ENCODE measurements around the gene OGG1. TPM values are rescaled to one million over a fixed set of nuclear protein-coding genes. Genes with fewer than 3 reads are reported as not detected.

Gene OGG1
- total RNA-seq, 1 experiment from 2014 or later = 38.7 TPM

GRCh38 chr3:9710174-9710739 is 39.5 kb upstream of the OGG1 start:
- Histone ChIP-seq H3K4me3 (ENCODE audit: low read length) (no peak overlapping the region), H2AFZ (ENCODE audit: low read length) (no peak overlapping the region), H3K9me3 (ENCODE audit: low read length) (no peaks in the 10 kb centered on the region), H3K4me2 (ENCODE audit: low read length) (no peak overlapping the region), H3K9ac (ENCODE audit: low read length) (no peak overlapping the region), H3K4me1 (ENCODE audit: insufficient read depth, low read length) (no peaks in the 10 kb centered on the region), H3F3A (ENCODE audit: low read length, unreplicated experiment) (no peaks in the 10 kb centered on the region), H3K27ac (ENCODE audit: low read length) (no peak overlapping the region), H3K36me3 (ENCODE audit: low read depth, low read length) (no peaks in the 10 kb centered on the region), H3K79me2 (ENCODE audit: low read length) (no peaks in the 10 kb centered on the region), H3K27me3 (ENCODE audit: low read length) (peaks cover 28% of the 10 kb centered on the region), H3K9me2 (replicated peaks; ENCODE audit: low read length) (no peaks in the 10 kb centered on the region), H4K20me1 (ENCODE audit: low read length) (no peaks in the 10 kb centered on the region)
- ChIA-PET POLR2A (ENCODE audit: unreplicated experiment) (no interaction called here), CTCF (no interaction called here)
- intact Hi-C loops (cut with micrococcal nuclease) = loop anchor here (10.0 kb wide), 1 partner anchor 65 kb away; no protein-coding TSS in a partner anchor
- no peak for TF ChIP-seq CTCF (conservative IDR thresholded peaks at IDR 0.05; ENCODE audit: low read depth, low read length)
- no TSS peak for BruUV-seq (replicated peaks)
- DNase-seq (no peak), ATAC-seq (no peak)

- Histone ChIP-seq H3K4me1 (ENCODE audit: insufficient read depth, low read length) (peaks cover 7% of the 10 kb centered on the region), H3K4me3 (ENCODE audit: low read length) (no peak overlapping the region), H2AFZ (ENCODE audit: low read length) (no peak overlapping the region), H4K20me1 (ENCODE audit: low read length) (no peaks in the 10 kb centered on the region), H3K79me2 (ENCODE audit: low read length) (no peaks in the 10 kb centered on the region), H3K27ac (ENCODE audit: low read length) (no peak overlapping the region), H3K9ac (ENCODE audit: low read length) (no peak overlapping the region), H3K27me3 (ENCODE audit: low read length) (peaks cover 28% of the 10 kb centered on the region), H3K4me2 (ENCODE audit: low read length) (no peak overlapping the region), H3K36me3 (ENCODE audit: low read depth, low read length) (no peaks in the 10 kb centered on the region), H3F3A (ENCODE audit: low read length, unreplicated experiment) (no peaks in the 10 kb centered on the region), H3K9me2 (replicated peaks; ENCODE audit: low read length) (no peaks in the 10 kb centered on the region), H3K9me3 (ENCODE audit: low read length) (no peaks in the 10 kb centered on the region)
- ATAC-seq (no peak), DNase-seq (no peak)
- no TSS peak for BruUV-seq (replicated peaks)
- POLR2A ChIA-PET (ENCODE audit: unreplicated experiment) = interaction anchor here (1.1 kb wide), 1 partner anchor 18 kb away, joined by 6 read pairs; no protein-coding TSS in a partner anchor
- CTCF ChIA-PET = no interaction called here
- intact Hi-C loops (cut with micrococcal nuclease) = loop anchor here (10.0 kb wide), 1 partner anchor 62 kb away; no protein-coding TSS in a partner anchor
- no peak for TF ChIP-seq EZH2 (IDR thresholded peaks at IDR 0.05; ENCODE audit: low read length, unreplicated experiment)
- TF ChIP-seq CTCF (conservative IDR thresholded peaks at IDR 0.05; ENCODE audit: low read depth, low read length) = no peak
- no peak for TF ChIP-seq EZH2phosphoT487 (IDR thresholded peaks at IDR 0.05; ENCODE audit: borderline replicate concordance, low read length)
Observed at GRCh38 chr3:9712415-9712814, 37.3 kb upstream of the OGG1 start.

GRCh38 chr3:9713142-9713541 is 36.6 kb upstream of the OGG1 start:
- ChIA-PET CTCF (no interaction called here), POLR2A (ENCODE audit: unreplicated experiment) (interaction anchor here (1.1 kb wide), 1 partner anchor 18 kb away, joined by 6 read pairs; no protein-coding TSS in a partner anchor)
- intact Hi-C loops (cut with micrococcal nuclease) = loop anchor here (10.0 kb wide), 1 partner anchor 62 kb away; no protein-coding TSS in a partner anchor
- Histone ChIP-seq H3K9me2 (replicated peaks; ENCODE audit: low read length) (no peaks in the 10 kb centered on the region), H3F3A (ENCODE audit: low read length, unreplicated experiment) (no peaks in the 10 kb centered on the region), H3K9ac (ENCODE audit: low read length) (no peak overlapping the region), H3K4me3 (ENCODE audit: low read length) (no peak overlapping the region), H4K20me1 (ENCODE audit: low read length) (no peaks in the 10 kb centered on the region), H3K36me3 (ENCODE audit: low read depth, low read length) (no peaks in the 10 kb centered on the region), H3K27me3 (ENCODE audit: low read length) (peaks cover 28% of the 10 kb centered on the region), H2AFZ (ENCODE audit: low read length) (no peak overlapping the region), H3K9me3 (ENCODE audit: low read length) (no peaks in the 10 kb centered on the region), H3K27ac (ENCODE audit: low read length) (no peak overlapping the region), H3K4me2 (ENCODE audit: low read length) (no peak overlapping the region), H3K4me1 (ENCODE audit: insufficient read depth, low read length) (peaks cover 7% of the 10 kb centered on the region), H3K79me2 (ENCODE audit: low read length) (no peaks in the 10 kb centered on the region)
- DNase-seq = no peak
- ATAC-seq = no peak
- TF ChIP-seq CTCF (conservative IDR thresholded peaks at IDR 0.05; ENCODE audit: low read depth, low read length) = no peak
- no peak for TF ChIP-seq EZH2 (IDR thresholded peaks at IDR 0.05; ENCODE audit: low read length, unreplicated experiment)
- TF ChIP-seq EZH2phosphoT487 (IDR thresholded peaks at IDR 0.05; ENCODE audit: borderline replicate concordance, low read length) = no peak
- BruUV-seq (replicated peaks) = no TSS peak

All from PC-3 (cell line).